A673 (cell line): Measurements from ENCODE around the gene ARHGEF7. TPM values are rescaled to one million over a fixed set of nuclear protein-coding genes. Genes with fewer than 3 reads are reported as not detected.

Source experiments
- BruUV-seq: library from RNA; stranded (reverse); fragments of 400-500 nt; replicated peaks from 2 replicates; lab custom pipeline; 2021; lab: Mats Ljungman, UMichigan
- CTCF ChIA-PET: fragments of 300-600 bp; sonication (Branson Sonifier 250); formaldehyde crosslinking; loops from one replicate; lab custom pipeline; 2022; ENCODE audit warnings: antibody characterized with exemption; lab: Charles Lee
- POLR2A ChIA-PET: fragments of 300-600 bp; sonication (Branson Sonifier 250); formaldehyde crosslinking; loops from one replicate; lab custom pipeline; 2022; ENCODE audit warnings: antibody characterized with exemption; ENCODE audit not compliant: low non-redundant PET; lab: Charles Lee
- DNase-seq: peaks from one replicate; pipeline ENCODE4 v3.0.0-alpha.2; 2015; ENCODE audit warnings: low spot score
- H3K27ac ChIP-seq: fragments of 200-600 bp; sonication (generic); 2 replicates; pipeline ENCODE4 v1.5.1; 2016; ENCODE audit warnings: mixed run types, low read depth, mild to moderate bottlenecking, mixed read lengths, antibody characterized with exemption, low read length; ENCODE audit not compliant: poor library complexity, severe bottlenecking
- H3K27me3 ChIP-seq: fragments of 200-600 bp; sonication (generic); replicated peaks from 2 replicates; pipeline ENCODE4 v1.6.1; 2017; ENCODE audit warnings: mixed run types, low read depth, mild to moderate bottlenecking, mixed read lengths, antibody characterized with exemption, low read length; ENCODE audit not compliant: insufficient read depth, poor library complexity
- H3K36me3 ChIP-seq: fragments of 200-600 bp; sonication (generic); 2 replicates; pipeline ENCODE4 v1.6.1; 2016; ENCODE audit warnings: mixed run types, mild to moderate bottlenecking, mixed read lengths, antibody characterized with exemption, low read length; ENCODE audit not compliant: insufficient read depth, poor library complexity, severe bottlenecking
- H3K4me1 ChIP-seq: fragments of 200-600 bp; sonication (generic); 2 replicates; pipeline ENCODE4 v1.6.1; 2017; ENCODE audit warnings: mixed run types, mild to moderate bottlenecking, mixed read lengths, antibody characterized with exemption, low read length; ENCODE audit not compliant: insufficient read depth, poor library complexity, severe bottlenecking
- H3K4me3 ChIP-seq: fragments of 200-600 bp; sonication (generic); 2 replicates; pipeline ENCODE4 v1.5.1; 2016; ENCODE audit warnings: low read depth, mixed run types, mild to moderate bottlenecking, mixed read lengths, low read length; ENCODE audit not compliant: poor library complexity, severe bottlenecking
- H3K9me3 ChIP-seq: fragments of 200-600 bp; sonication (generic); 2 replicates; pipeline ENCODE4 v1.6.1; 2016; ENCODE audit warnings: mixed run types, low read depth, mild to moderate bottlenecking, mixed read lengths, antibody characterized with exemption, low read length; ENCODE audit not compliant: poor library complexity, severe bottlenecking
- EZH2 ChIP-seq: fragments of 200-600 bp; sonication (generic); IDR thresholded peaks from 2 replicates; pipeline ENCODE4 v1.6.1; 2017; ENCODE audit warnings: borderline replicate concordance, low read depth, mild to moderate bottlenecking, mixed read lengths, antibody characterized with exemption, low read length; ENCODE audit not compliant: poor library complexity, severe bottlenecking
- intact Hi-C: fragments of 100-400 bp; cut with micrococcal nuclease; formaldehyde crosslinking; loops from one replicate; pipeline ENCODE4 v1.10.0; 2022; ENCODE audit not compliant: unreplicated experiment
- total RNA-seq: library from RNA; stranded (reverse); gene quantifications from 2 replicates; pipeline ENCODE4 v1.2.3, GENCODE V29; 2021
- TF ChIP-seq, protein P1 (sequence below): fragments of 300-800, 200-600 bp; sonication (generic); conservative IDR thresholded peaks from 2 replicates; pipeline ENCODE4 v1.5.1; 2017; ENCODE audit warnings: low read depth, mild to moderate bottlenecking, antibody characterized with exemption, low read length, moderate library complexity, mixed read lengths

The ARHGEF7 gene
- total RNA-seq, 1 experiment from 2014 or later = 39.9 TPM

DNA sequence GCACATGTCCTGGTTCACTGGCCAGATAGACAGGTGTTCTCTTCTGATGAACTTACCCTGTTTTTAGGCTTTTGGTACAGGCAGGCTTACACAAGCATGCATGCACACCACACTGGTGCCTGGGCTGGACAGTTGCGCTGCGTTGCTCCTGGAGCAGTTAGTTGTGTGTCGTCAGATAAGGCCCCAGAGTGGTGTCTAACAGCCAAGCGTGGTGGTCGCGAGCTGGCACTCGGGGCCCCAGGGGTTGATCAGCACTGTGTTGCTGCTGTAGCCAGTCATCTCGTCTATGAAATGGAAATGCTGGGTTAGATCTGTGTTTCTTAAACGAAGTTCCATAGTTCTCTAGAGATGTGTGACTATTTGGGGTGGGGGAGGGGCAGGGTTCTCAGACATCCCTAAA is 180.8 kb downstream of the ARHGEF7 start:
- Histone ChIP-seq H3K9me3 (no peaks in the 10 kb centered on the region), H3K27ac (no peak overlapping the region), H3K4me1 (no peaks in the 10 kb centered on the region), H3K36me3 (peaks cover 5% of the 10 kb centered on the region), H3K4me3 (no peak overlapping the region), H3K27me3 (no peaks in the 10 kb centered on the region)
- TF ChIP-seq EZH2 = no peak
- TF ChIP-seq, protein P1, sequence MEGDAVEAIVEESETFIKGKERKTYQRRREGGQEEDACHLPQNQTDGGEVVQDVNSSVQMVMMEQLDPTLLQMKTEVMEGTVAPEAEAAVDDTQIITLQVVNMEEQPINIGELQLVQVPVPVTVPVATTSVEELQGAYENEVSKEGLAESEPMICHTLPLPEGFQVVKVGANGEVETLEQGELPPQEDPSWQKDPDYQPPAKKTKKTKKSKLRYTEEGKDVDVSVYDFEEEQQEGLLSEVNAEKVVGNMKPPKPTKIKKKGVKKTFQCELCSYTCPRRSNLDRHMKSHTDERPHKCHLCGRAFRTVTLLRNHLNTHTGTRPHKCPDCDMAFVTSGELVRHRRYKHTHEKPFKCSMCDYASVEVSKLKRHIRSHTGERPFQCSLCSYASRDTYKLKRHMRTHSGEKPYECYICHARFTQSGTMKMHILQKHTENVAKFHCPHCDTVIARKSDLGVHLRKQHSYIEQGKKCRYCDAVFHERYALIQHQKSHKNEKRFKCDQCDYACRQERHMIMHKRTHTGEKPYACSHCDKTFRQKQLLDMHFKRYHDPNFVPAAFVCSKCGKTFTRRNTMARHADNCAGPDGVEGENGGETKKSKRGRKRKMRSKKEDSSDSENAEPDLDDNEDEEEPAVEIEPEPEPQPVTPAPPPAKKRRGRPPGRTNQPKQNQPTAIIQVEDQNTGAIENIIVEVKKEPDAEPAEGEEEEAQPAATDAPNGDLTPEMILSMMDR = no peak
- DNase-seq = no peak
- intact Hi-C loops = no loop called here
- POLR2A ChIA-PET = no interaction called here
- CTCF ChIA-PET = interaction anchor here (0.7 kb wide), 1 partner anchor 349 kb away, joined by 9 read pairs; no protein-coding TSS in a partner anchor
- BruUV-seq = no TSS peak

GRCh38 chr13:111296417-111296816 is 181.3 kb downstream of the ARHGEF7 start:
- CTCF ChIA-PET = no interaction called here
- no TSS peak for BruUV-seq
- POLR2A ChIA-PET = no interaction called here
- Histone ChIP-seq H3K27ac (no peak overlapping the region), H3K9me3 (no peaks in the 10 kb centered on the region), H3K4me3 (no peak overlapping the region), H3K36me3 (peaks cover 8% of the 10 kb centered on the region), H3K4me1 (no peaks in the 10 kb centered on the region), H3K27me3 (no peaks in the 10 kb centered on the region)
- intact Hi-C loops = no loop called here
- TF ChIP-seq EZH2 = no peak
- TF ChIP-seq, protein P1 = no peak
- no peak for DNase-seq

DNA sequence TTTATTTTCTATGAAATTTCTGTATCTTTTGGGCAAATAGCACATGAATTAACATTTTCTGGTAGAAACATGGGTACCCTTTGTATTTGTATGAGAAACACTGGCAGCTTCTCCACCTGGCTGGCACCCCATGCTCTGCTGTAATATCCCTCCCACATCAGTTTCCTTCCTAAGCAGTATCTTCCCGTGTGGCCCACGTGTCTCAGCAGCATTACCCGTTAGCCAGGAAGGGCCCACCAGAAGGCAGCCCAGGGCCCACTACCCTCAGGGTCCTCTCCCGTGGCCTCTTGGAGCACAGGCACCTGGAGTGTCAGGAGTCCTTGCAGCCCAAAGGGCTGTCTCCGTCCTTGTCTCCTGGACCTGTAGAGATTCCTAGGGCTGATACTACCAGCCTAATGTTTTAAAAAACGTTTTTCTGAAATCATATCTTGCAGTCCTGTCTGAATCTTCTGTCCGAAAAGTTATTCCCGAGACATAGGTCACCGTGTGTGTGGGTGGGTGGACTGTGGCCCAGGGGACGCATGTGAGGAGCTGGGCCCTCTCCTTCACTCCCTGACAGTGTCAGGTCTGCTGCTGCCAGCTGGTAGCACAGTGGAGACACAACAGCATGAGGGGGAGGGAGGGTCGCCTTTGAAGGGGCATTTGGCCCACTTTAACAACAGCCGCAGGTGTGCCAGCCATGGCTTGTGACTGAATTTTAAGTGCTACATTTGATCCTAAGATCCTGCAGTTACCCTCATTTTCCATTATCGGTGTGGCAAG is 183.3 kb downstream of the ARHGEF7 start:
- H3K27me3 ChIP-seq = no peaks in the 10 kb centered on the region

More for the DNA sequence above, 183.3 kb downstream of the ARHGEF7 start:
- H3K9me3 ChIP-seq = no peaks in the 10 kb centered on the region
- intact Hi-C loops = no loop called here
- H3K36me3 ChIP-seq = peaks cover 11% of the 10 kb centered on the region
- TF ChIP-seq, protein P1 = no peak
- TF ChIP-seq EZH2 = no peak
- H3K27ac ChIP-seq = no peak overlapping the region
- CTCF ChIA-PET = no interaction called here
- no peak for DNase-seq
- no peaks in the 10 kb centered on the region for H3K4me1 ChIP-seq
- no TSS peak for BruUV-seq
- POLR2A ChIA-PET = interaction anchor here (0.6 kb wide), 1 partner anchor 143 kb away, joined by 3 read pairs; no protein-coding TSS in a partner anchor
- H3K4me3 ChIP-seq = no peak overlapping the region
